ENCODE data around the gene ADAM12.

DNA sequence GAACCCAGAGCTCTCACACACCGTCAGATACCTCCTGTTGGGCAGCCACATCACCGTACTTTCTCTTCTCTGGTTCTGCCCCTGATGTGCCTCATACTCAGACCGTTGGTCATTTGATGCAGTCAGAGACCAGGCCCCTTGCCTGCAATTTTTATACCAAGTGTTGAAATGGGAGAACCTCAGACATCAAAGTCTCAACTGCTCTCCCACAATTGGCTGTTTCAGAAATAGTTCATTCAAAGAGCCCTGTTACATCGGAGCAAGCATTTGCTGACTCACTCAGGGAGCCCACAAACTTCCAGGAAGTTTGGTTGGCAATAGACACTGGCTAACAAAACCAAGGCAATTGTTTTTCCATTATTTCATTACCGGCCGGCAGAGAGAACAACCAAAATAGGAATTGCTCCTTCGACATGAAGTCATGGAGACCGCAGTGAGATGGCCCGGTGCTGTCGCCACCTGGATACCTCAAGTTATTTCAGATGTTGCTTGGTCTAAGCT lies 33.5 kb upstream of the ADAM12 start:
- TF ChIP-seq, protein P1, sequence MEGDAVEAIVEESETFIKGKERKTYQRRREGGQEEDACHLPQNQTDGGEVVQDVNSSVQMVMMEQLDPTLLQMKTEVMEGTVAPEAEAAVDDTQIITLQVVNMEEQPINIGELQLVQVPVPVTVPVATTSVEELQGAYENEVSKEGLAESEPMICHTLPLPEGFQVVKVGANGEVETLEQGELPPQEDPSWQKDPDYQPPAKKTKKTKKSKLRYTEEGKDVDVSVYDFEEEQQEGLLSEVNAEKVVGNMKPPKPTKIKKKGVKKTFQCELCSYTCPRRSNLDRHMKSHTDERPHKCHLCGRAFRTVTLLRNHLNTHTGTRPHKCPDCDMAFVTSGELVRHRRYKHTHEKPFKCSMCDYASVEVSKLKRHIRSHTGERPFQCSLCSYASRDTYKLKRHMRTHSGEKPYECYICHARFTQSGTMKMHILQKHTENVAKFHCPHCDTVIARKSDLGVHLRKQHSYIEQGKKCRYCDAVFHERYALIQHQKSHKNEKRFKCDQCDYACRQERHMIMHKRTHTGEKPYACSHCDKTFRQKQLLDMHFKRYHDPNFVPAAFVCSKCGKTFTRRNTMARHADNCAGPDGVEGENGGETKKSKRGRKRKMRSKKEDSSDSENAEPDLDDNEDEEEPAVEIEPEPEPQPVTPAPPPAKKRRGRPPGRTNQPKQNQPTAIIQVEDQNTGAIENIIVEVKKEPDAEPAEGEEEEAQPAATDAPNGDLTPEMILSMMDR (IDR thresholded peaks at IDR 0.05), result no peak
- no peak for TF ChIP-seq POLR2A (IDR thresholded peaks at IDR 0.05)

Measured in adrenal gland (tissue), 5 donors.